HL-60 (cell line): Measurements from ENCODE around the gene NNT.

Experiments used
- DNase-seq, 2 experiments: peaks; one replicate each; pipeline ENCODE4 v3.0.0-alpha.2; 2010 to 2020; ENCODE audit warnings: low read depth in 1 of 2, low spot score in 1 of 2
- H3K27ac ChIP-seq: fragments of 250-450 bp; sonication (Bioruptor Pico); replicated peaks from 2 replicates; pipeline ENCODE4 v1.5.1; 2020; ENCODE audit warnings: mild to moderate bottlenecking, moderate library complexity
- H3K27me3 ChIP-seq: fragments of 250-450 bp; sonication (Bioruptor Pico); 2 replicates; pipeline ENCODE4 v1.5.1; 2021; ENCODE audit warnings: mild to moderate bottlenecking, moderate library complexity; ENCODE audit not compliant: insufficient read depth, poor library complexity, severe bottlenecking
- H3K4me3 ChIP-seq: replicated peaks from 2 replicates; pipeline ENCODE4 v1.5.1; 2011; ENCODE audit warnings: mild to moderate bottlenecking, control low read depth, low read length; ENCODE audit not compliant: insufficient read depth
- CTCF ChIP-seq: IDR thresholded peaks from one replicate; pipeline ENCODE4 v1.5.1; 2011; ENCODE audit warnings: low read length, control low read depth, inconsistent platforms; ENCODE audit not compliant: insufficient read depth
- GABPA ChIP-seq: IDR thresholded peaks from 2 replicates; pipeline ENCODE4 v1.6.1; 2012; ENCODE audit warnings: low read depth
- POLR2AphosphoS5 ChIP-seq: IDR thresholded peaks from 2 replicates; pipeline ENCODE4 v1.6.1; 2012; ENCODE audit warnings: low read depth
- REST ChIP-seq: IDR thresholded peaks from 2 replicates; pipeline ENCODE4 v1.6.1; 2012; ENCODE audit warnings: low read depth; ENCODE audit not compliant: insufficient replicate concordance
- SPI1 ChIP-seq: IDR thresholded peaks from 2 replicates; pipeline ENCODE4 v1.6.1; 2012; ENCODE audit warnings: low read depth, mild to moderate bottlenecking, borderline replicate concordance

Gene NNT

GRCh38 chr5:43564289-43564850, 38.6 kb upstream of the NNT start:
- no peak for DNase-seq
- H3K27ac ChIP-seq, result no peak overlapping the region
- TF ChIP-seq CTCF (no peak), POLR2AphosphoS5 (no peak), SPI1 (no peak), GABPA (no peak), REST (no peak)

GRCh38 chr5:43565043-43565442, 37.9 kb upstream of the NNT start:
- TF ChIP-seq REST (no peak), CTCF (no peak), POLR2AphosphoS5 (no peak), SPI1 (no peak), GABPA (no peak)
- DNase-seq, result no peak
- no peak overlapping the region for H3K27ac ChIP-seq
- no peak overlapping the region for H3K4me3 ChIP-seq
- no peaks in the 10 kb centered on the region for H3K27me3 ChIP-seq

More at GRCh38 chr5:43564289-43564850, 38.6 kb upstream of the NNT start:
- H3K4me3 ChIP-seq, result no peak overlapping the region
- no peaks in the 10 kb centered on the region for H3K27me3 ChIP-seq

GRCh38 chr5:43567967-43568366, 35.0 kb upstream of the NNT start:
- no peak for DNase-seq
- Histone ChIP-seq H3K27me3 (no peaks in the 10 kb centered on the region), H3K4me3 (no peak overlapping the region), H3K27ac (no peak overlapping the region)
- no peak for TF ChIP-seq GABPA
- TF ChIP-seq CTCF, result no peak
- no peak for TF ChIP-seq SPI1
- TF ChIP-seq REST, result no peak
- no peak for TF ChIP-seq POLR2AphosphoS5
